Measurements from ENCODE around the gene CACNA1B. TPM values are rescaled to one million over a fixed set of nuclear protein-coding genes. Genes with fewer than 3 reads are reported as not detected.

The CACNA1B gene
- total RNA-seq, 1 experiment from 2014 or later: 0.34 TPM

GRCh38 chr9:138009803-138010690, 132.5 kb downstream of the CACNA1B start:
- peak; percentile 62 for DNase-seq (ENCODE audit: low spot score)
- no peak overlapping the region for H3K4me3 ChIP-seq (ENCODE audit: low read depth, low read length, poor library complexity, severe bottlenecking)
- TF ChIP-seq CTCF (conservative IDR thresholded peaks at IDR 0.05; ENCODE audit: low read depth, low read length): no peak
- no peak for TF ChIP-seq EZH2 (IDR thresholded peaks at IDR 0.05; ENCODE audit: borderline replicate concordance, low read depth, low read length, poor library complexity, severe bottlenecking)
- CTCF ChIA-PET: no interaction called here
- intact Hi-C loops (cut with micrococcal nuclease; ENCODE audit: unreplicated experiment): no loop called here
- H3K36me3 ChIP-seq (ENCODE audit: insufficient read depth, low read length, poor library complexity, severe bottlenecking): no peaks in the 10 kb centered on the region
- H3K27ac ChIP-seq (ENCODE audit: low read depth, low read length, poor library complexity, severe bottlenecking): no peak overlapping the region
- H3K9me3 ChIP-seq (ENCODE audit: low read depth, low read length, poor library complexity, severe bottlenecking): no peaks in the 10 kb centered on the region
- no peaks in the 10 kb centered on the region for H3K27me3 ChIP-seq (replicated peaks; ENCODE audit: insufficient read depth, low read depth, low read length, poor library complexity)
- POLR2A ChIA-PET (ENCODE audit: low non-redundant PET): no interaction called here
- peaks cover 10% of the 10 kb centered on the region for H3K4me1 ChIP-seq (ENCODE audit: insufficient read depth, low read length, poor library complexity, severe bottlenecking)
- no TSS peak for BruUV-seq (replicated peaks)

- H3K9me3 ChIP-seq (ENCODE audit: low read depth, low read length, poor library complexity, severe bottlenecking): no peaks in the 10 kb centered on the region
- no peaks in the 10 kb centered on the region for H3K27me3 ChIP-seq (replicated peaks; ENCODE audit: insufficient read depth, low read depth, low read length, poor library complexity)
- ChIA-PET CTCF (no interaction called here), POLR2A (ENCODE audit: low non-redundant PET) (no interaction called here)
- BruUV-seq (replicated peaks): no TSS peak
- no peak overlapping the region for H3K27ac ChIP-seq (ENCODE audit: low read depth, low read length, poor library complexity, severe bottlenecking)
- no peak for DNase-seq (ENCODE audit: low spot score)
- intact Hi-C loops (cut with micrococcal nuclease; ENCODE audit: unreplicated experiment): no loop called here
- no peak overlapping the region for H3K4me3 ChIP-seq (ENCODE audit: low read depth, low read length, poor library complexity, severe bottlenecking)
- H3K36me3 ChIP-seq (ENCODE audit: insufficient read depth, low read length, poor library complexity, severe bottlenecking): no peaks in the 10 kb centered on the region
- peaks cover 10% of the 10 kb centered on the region for H3K4me1 ChIP-seq (ENCODE audit: insufficient read depth, low read length, poor library complexity, severe bottlenecking)
- TF ChIP-seq CTCF (conservative IDR thresholded peaks at IDR 0.05; ENCODE audit: low read depth, low read length) (no peak), EZH2 (IDR thresholded peaks at IDR 0.05; ENCODE audit: borderline replicate concordance, low read depth, low read length, poor library complexity, severe bottlenecking) (no peak)
Observed at GRCh38 chr9:138010861-138011260, 133.3 kb downstream of the CACNA1B start.

DNA sequence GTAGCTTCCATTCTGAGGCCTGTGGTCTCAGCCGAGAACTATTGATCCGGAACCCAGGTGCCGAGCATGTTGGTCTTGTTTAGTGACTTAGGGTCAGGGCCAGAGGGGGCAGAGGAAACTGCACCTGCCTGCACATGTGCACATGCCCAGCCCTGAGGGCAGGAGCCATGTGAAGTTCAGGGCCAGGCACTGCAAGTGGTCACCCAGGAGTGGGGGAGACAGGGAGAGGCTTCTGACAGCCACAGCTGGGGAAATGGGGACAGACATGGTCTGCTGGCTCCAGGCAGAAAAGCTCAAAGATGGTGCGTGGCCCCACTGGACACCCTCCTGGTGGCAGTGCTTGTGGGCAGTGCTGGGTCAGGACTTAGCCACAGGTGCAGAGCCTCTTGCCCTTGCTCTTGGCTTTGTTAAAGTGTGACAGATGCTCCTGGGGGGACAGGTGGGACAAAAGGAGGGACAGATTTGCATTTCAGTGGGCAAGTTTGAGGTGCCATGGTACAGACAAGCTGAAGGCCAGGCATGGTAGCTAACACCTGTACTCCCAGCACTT, 134.4 kb downstream of the CACNA1B start:
- ChIA-PET POLR2A (ENCODE audit: low non-redundant PET) (no interaction called here), CTCF (no interaction called here)
- BruUV-seq (replicated peaks): no TSS peak
- Histone ChIP-seq H3K27ac (ENCODE audit: low read depth, low read length, poor library complexity, severe bottlenecking) (no peak overlapping the region), H3K36me3 (ENCODE audit: insufficient read depth, low read length, poor library complexity, severe bottlenecking) (no peaks in the 10 kb centered on the region), H3K4me3 (ENCODE audit: low read depth, low read length, poor library complexity, severe bottlenecking) (no peak overlapping the region), H3K9me3 (ENCODE audit: low read depth, low read length, poor library complexity, severe bottlenecking) (no peaks in the 10 kb centered on the region), H3K4me1 (ENCODE audit: insufficient read depth, low read length, poor library complexity, severe bottlenecking) (peaks cover 10% of the 10 kb centered on the region), H3K27me3 (replicated peaks; ENCODE audit: insufficient read depth, low read depth, low read length, poor library complexity) (no peaks in the 10 kb centered on the region)
- intact Hi-C loops (cut with micrococcal nuclease; ENCODE audit: unreplicated experiment): no loop called here
- TF ChIP-seq EZH2 (IDR thresholded peaks at IDR 0.05; ENCODE audit: borderline replicate concordance, low read depth, low read length, poor library complexity, severe bottlenecking): no peak
- TF ChIP-seq CTCF (conservative IDR thresholded peaks at IDR 0.05; ENCODE audit: low read depth, low read length): no peak
- DNase-seq (ENCODE audit: low spot score): no peak
